ENCODE data around the gene KDM7A. TPM values are rescaled to one million over a fixed set of nuclear protein-coding genes. Genes with fewer than 3 reads are reported as not detected.

KDM7A gene
- polyA plus RNA-seq, 1 of the 3 experiments (the other 2 are of a cell fraction) = 0.94 TPM

- peak; percentile 62; the same call in 1 of the 2 replicates for TF ChIP-seq FOXJ3 (CRISPR knock-in tag; IDR thresholded peaks at IDR 0.05)
- TF ChIP-seq USF2 (IDR thresholded peaks at IDR 0.05; ENCODE audit: borderline replicate concordance, low read depth, low read length) = no peak
- peak; percentile 40; the same call in 1 of the 2 replicates for TF ChIP-seq RAD21 (IDR thresholded peaks at IDR 0.05; ENCODE audit: low read length)
- TF ChIP-seq GATA2 (CRISPR knock-in tag; IDR thresholded peaks at IDR 0.05) = peak; percentile 94
- TF ChIP-seq RCOR1 (IDR thresholded peaks at IDR 0.05; ENCODE audit: low read length) = peak; percentile 38; the same call in 1 of the 2 replicates
- TF ChIP-seq CHD2 (IDR thresholded peaks at IDR 0.05; ENCODE audit: low read length, partially characterized antibody) = peak; percentile 31
- TF ChIP-seq EP300 (IDR thresholded peaks at IDR 0.05; ENCODE audit: borderline replicate concordance in 1 of 2, low read depth in 1 of 2, low read length in 1 of 2) = peak in 1 of 2 experiments; percentile 69; a peak in 2 of 4 replicates
- TF ChIP-seq TAF1 (IDR thresholded peaks at IDR 0.05; ENCODE audit: borderline replicate concordance, low read depth, low read length) = no peak
- peak; percentile 82 for DNase-seq
- peaks cover 0 to 30% of the 10 kb centered on the region in 2 experiments; a peak in 2 of 4 replicates for H3K4me1 ChIP-seq (ENCODE audit: control insufficient read depth in 1 of 2, insufficient read depth in 2 of 2, low read depth in 1 of 2, low read length in 1 of 2)
- H3K4me2 ChIP-seq = no peak overlapping the region
- no peak overlapping the region for H3K9ac ChIP-seq
- no peaks in the 10 kb centered on the region for H3K36me3 ChIP-seq (replicated peaks in 1 of 2; ENCODE audit: control insufficient read depth in 1 of 2, insufficient read depth in 2 of 2, low read length in 1 of 2)
- H3K79me2 ChIP-seq (ENCODE audit: insufficient read depth) = no peaks in the 10 kb centered on the region
- CTCF ChIA-PET = interaction anchor here (0.6 kb wide), 1 partner anchor 527 kb away, joined by 3 read pairs; no protein-coding TSS in a partner anchor
- peaks cover 4% of the 10 kb centered on the region for H3F3A ChIP-seq (replicated peaks; ENCODE audit: insufficient read depth)
- no peaks in the 10 kb centered on the region for H4K20me1 ChIP-seq (ENCODE audit: insufficient read depth)
- no peaks in the 10 kb centered on the region for H3K9me3 ChIP-seq
- no peaks in the 10 kb centered on the region for H3K27me3 ChIP-seq (ENCODE audit: insufficient read depth)
- no peaks in the 10 kb centered on the region for H3K9me2 ChIP-seq
- no peak overlapping the region for H2AFZ ChIP-seq (ENCODE audit: low read depth)
- POLR2A ChIA-PET = interaction anchor here (1.3 kb wide), 1 partner anchor 18 kb away, joined by 4 read pairs; the partner anchor contains the start of gene PARP12
- no peak overlapping the region for H3K4me3 ChIP-seq (ENCODE audit: low read depth in 2 of 2, low read length in 1 of 2)
- H3K27ac ChIP-seq (ENCODE audit: low read depth in 2 of 2, low read length in 1 of 2) = peak overlapping the region in 1 of 2 experiments; percentile 73; a peak in 2 of 4 replicates
- WGBS (ENCODE audit: low lambda C conversion rate) = 27% methylated on average over 7 of the region's 7 CpGs
Measured at GRCh38 chr7:140080919-140081318, 95.9 kb downstream of the KDM7A start.

GRCh38 chr7:140079121-140079536 is 97.7 kb downstream of the KDM7A start:
- Histone ChIP-seq H3K9me3 (no peaks in the 10 kb centered on the region), H3K9ac (no peak overlapping the region), H3K4me2 (no peak overlapping the region), H4K20me1 (ENCODE audit: insufficient read depth) (no peaks in the 10 kb centered on the region), H3K9me2 (no peaks in the 10 kb centered on the region), H3K36me3 (replicated peaks in 1 of 2; ENCODE audit: control insufficient read depth in 1 of 2, insufficient read depth in 2 of 2, low read length in 1 of 2) (no peaks in the 10 kb centered on the region), H3K4me1 (ENCODE audit: control insufficient read depth in 1 of 2, insufficient read depth in 2 of 2, low read depth in 1 of 2, low read length in 1 of 2) (peaks cover 0 to 30% of the 10 kb centered on the region in 2 experiments; a peak in 2 of 4 replicates), H2AFZ (ENCODE audit: low read depth) (no peak overlapping the region), H3F3A (replicated peaks; ENCODE audit: insufficient read depth) (peaks cover 4% of the 10 kb centered on the region), H3K79me2 (ENCODE audit: insufficient read depth) (no peaks in the 10 kb centered on the region), H3K27ac (ENCODE audit: low read depth in 2 of 2, low read length in 1 of 2) (peak overlapping the region in 1 of 2 experiments; percentile 7; a peak in 1 of 4 replicates), H3K4me3 (ENCODE audit: low read depth in 2 of 2, low read length in 1 of 2) (no peak overlapping the region), H3K27me3 (ENCODE audit: insufficient read depth) (no peaks in the 10 kb centered on the region)
- TF ChIP-seq GABPA (IDR thresholded peaks at IDR 0.05; ENCODE audit: low read depth) (no peak), RAD21 (IDR thresholded peaks at IDR 0.05; ENCODE audit: low read length) (peak; percentile 54), CTCF (IDR thresholded peaks at IDR 0.05) (peak; percentile 49), RFX5 (IDR thresholded peaks at IDR 0.05; ENCODE audit: low read length) (0 out of 2 replicates have a peak, but pooled peaks have one; percentile 21), USF1 (IDR thresholded peaks at IDR 0.05; ENCODE audit: borderline replicate concordance, low read depth) (no peak), CHD2 (IDR thresholded peaks at IDR 0.05; ENCODE audit: low read length, partially characterized antibody) (peak; percentile 42), TCF12 (IDR thresholded peaks at IDR 0.05) (peak; percentile 60; the same call in 1 of the 2 replicates), SMC3 (IDR thresholded peaks at IDR 0.05; ENCODE audit: low read depth, low read length) (peak; percentile 40; the same call in 1 of the 2 replicates)
- POLR2A ChIA-PET = no interaction called here
- WGBS (ENCODE audit: low lambda C conversion rate) = 67% methylated on average over 6 of the region's 6 CpGs
- CTCF ChIA-PET = interaction anchor here (0.6 to 1.9 kb wide), 9 partner anchors 9 to 247 kb away, joined by 3 to 5 read pairs (median 4); partner anchors contain the start of gene PARP12
- peak; percentile 83 for DNase-seq
